NCI-H748 treated with DMSO at 0.1 percent for 48 hours (cell line): ENCODE data around the gene SPATA31D3.
"Not testable (repeated sequence)": the region's sequence is repeated elsewhere in the genome, so short reads cannot be mapped to it uniquely, and the experiment has no call there.

Experiments
- DNase-seq: peaks from one replicate; lab custom pipeline; 2025; lab: John Stamatoyannopoulos, UW

The SPATA31D3 gene

GRCh38 chr9:81943393-81943792 is at the start of gene SPATA31D3:
SPATA31D3 (plus strand) TSS chr9:81943500; CDS start chr9:81943586, 86 bp downstream.
- not testable (repeated sequence) for DNase-seq

- no peak for DNase-seq
Measured at GRCh38 chr9:81893929-81894328, 49.4 kb upstream of the SPATA31D3 start.

GRCh38 chr9:81894891-81895290 is 48.4 kb upstream of the SPATA31D3 start:
- DNase-seq = no peak

GRCh38 chr9:81896070-81896469 is 47.2 kb upstream of the SPATA31D3 start:
- DNase-seq = no peak

- DNase-seq = no peak
Measured at GRCh38 chr9:81898851-81899250, 44.4 kb upstream of the SPATA31D3 start.

GRCh38 chr9:81902196-81902595 is 41.1 kb upstream of the SPATA31D3 start:
- no peak for DNase-seq

GRCh38 chr9:81902626-81903025 is 40.7 kb upstream of the SPATA31D3 start:
- no peak for DNase-seq

- no peak for DNase-seq
Measured at GRCh38 chr9:81906671-81907070, 36.6 kb upstream of the SPATA31D3 start.

- no peak for DNase-seq
Measured at GRCh38 chr9:81912135-81912534, 31.2 kb upstream of the SPATA31D3 start.

GRCh38 chr9:81915801-81916505 is 27.3 kb upstream of the SPATA31D3 start:
- DNase-seq = no peak

GRCh38 chr9:81918507-81918906 is 24.8 kb upstream of the SPATA31D3 start:
- DNase-seq = not testable (repeated sequence)

- not testable (repeated sequence) for DNase-seq
Measured at GRCh38 chr9:81928305-81928704, 15.0 kb upstream of the SPATA31D3 start, which contains the start of gene SPATA31D4. SPATA31D4 (plus strand) TSS chr9:81928428; CDS start chr9:81928514, 86 bp downstream.

GRCh38 chr9:81930147-81930546 is 13.2 kb upstream of the SPATA31D3 start:
- not testable (repeated sequence) for DNase-seq

GRCh38 chr9:81933547-81933946 is 9.8 kb upstream of the SPATA31D3 start:
- DNase-seq = not testable (repeated sequence)

GRCh38 chr9:81948650-81949049 is 5.3 kb downstream of the SPATA31D3 start:
- DNase-seq = not testable (repeated sequence)

GRCh38 chr9:81953096-81953495 is 9.8 kb downstream of the SPATA31D3 start:
- no peak for DNase-seq

- no peak for DNase-seq
Measured at GRCh38 chr9:81955625-81956024, 12.3 kb downstream of the SPATA31D3 start.

GRCh38 chr9:81964218-81965171 is 21.2 kb downstream of the SPATA31D3 start:
- DNase-seq = no peak

GRCh38 chr9:81968026-81968425 is 24.7 kb downstream of the SPATA31D3 start:
- no peak for DNase-seq

GRCh38 chr9:81969971-81970370 is 26.7 kb downstream of the SPATA31D3 start:
- DNase-seq = no peak

- DNase-seq = no peak
Measured at GRCh38 chr9:81971727-81972126, 28.4 kb downstream of the SPATA31D3 start.

GRCh38 chr9:81974764-81975163 is 31.5 kb downstream of the SPATA31D3 start:
- no peak for DNase-seq

- no peak for DNase-seq
Measured at GRCh38 chr9:81976351-81976750, 33.1 kb downstream of the SPATA31D3 start.
